Cardiac muscle cell (in vitro differentiated cells and primary cell): Measurements from ENCODE around the gene DCDC2B. TPM values are rescaled to one million over a fixed set of nuclear protein-coding genes. Genes with fewer than 3 reads are reported as not detected.

Source experiments
- DNase-seq, 2 donors: peaks; one replicate each; pipeline versions ENCODE4 v3.0.0 to v3.0.0-alpha.2; 2010 to 2017; ENCODE audit warnings: low read depth in 1 of 2, low spot score in 1 of 2
- H3K27ac ChIP-seq: fragments of 200-600 bp; sonication (generic); 2 replicates; pipeline ENCODE4 v1.5.1; 2016
- H3K27me3 ChIP-seq: fragments of 200-600 bp; sonication (generic); 2 replicates; pipeline ENCODE4 v1.6.0; 2016; ENCODE audit warnings: control low read depth
- H3K36me3 ChIP-seq: fragments of 200-600 bp; sonication (generic); 2 replicates; pipeline ENCODE4 v1.5.1; 2016; ENCODE audit warnings: control low read depth
- H3K4me1 ChIP-seq: fragments of 200-600 bp; sonication (generic); 2 replicates; pipeline ENCODE4 v1.8.1; 2017; ENCODE audit warnings: low read depth, mild to moderate bottlenecking, mixed run types
- H3K4me3 ChIP-seq: fragments of 200-600 bp; sonication (generic); 2 replicates; pipeline ENCODE4 v1.5.1; 2016; ENCODE audit warnings: mild to moderate bottlenecking
- H3K9me3 ChIP-seq: fragments of 200-600 bp; sonication (generic); 2 replicates; pipeline ENCODE4 v1.5.1; 2017; ENCODE audit warnings: low read depth, mild to moderate bottlenecking, control low read depth
- polyA plus RNA-seq: library from polyadenylated mRNA; unstranded; fragments of >200 nt; fragmentation: Nextera tagmentation; extraction: Ambion mirVana; gene quantifications from 2 replicates; pipeline ENCODE4 v1.2.1, GENCODE V29; 2016
- total RNA-seq: library from RNA; depleted of rRNA; stranded (reverse); fragments of >200 nt; gene quantifications from 2 replicates; pipeline ENCODE4 v1.2.3, GENCODE V29; 2016
- TF ChIP-seq, protein P1 (sequence below): IDR thresholded peaks from 2 replicates; pipeline ENCODE4 v1.5.1; 2012; ENCODE audit warnings: low read depth, mild to moderate bottlenecking, low read length

DCDC2B gene
- total and polyA plus RNA-seq, 2 experiments from 2014 or later, result 0.72 TPM; not detected in 1

DNA sequence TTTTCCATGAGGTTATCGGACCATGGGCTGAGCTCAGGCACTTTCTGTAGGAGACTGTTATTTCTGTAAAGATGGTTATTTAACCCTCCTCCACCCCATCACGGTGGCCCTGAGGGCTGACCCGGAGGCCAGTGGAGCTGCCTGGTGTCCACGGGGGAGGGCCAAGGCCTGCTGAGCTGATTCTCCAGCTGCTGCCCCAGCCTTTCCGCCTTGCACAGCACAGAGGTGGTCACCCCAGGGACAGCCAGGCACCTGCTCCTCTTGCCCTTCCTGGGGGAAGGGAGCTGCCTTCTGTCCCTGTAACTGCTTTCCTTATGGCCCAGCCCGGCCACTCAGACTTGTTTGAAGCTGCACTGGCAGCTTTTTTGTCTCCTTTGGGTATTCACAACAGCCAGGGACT is 11.1 kb upstream of the DCDC2B start:
- Histone ChIP-seq H3K36me3 (peaks cover 35% of the 10 kb centered on the region), H3K9me3 (no peaks in the 10 kb centered on the region), H3K4me1 (peaks cover 12% of the 10 kb centered on the region), H3K27ac (peak overlapping the region; percentile 18), H3K4me3 (no peak overlapping the region), H3K27me3 (no peaks in the 10 kb centered on the region)
- DNase-seq, result no peak
- TF ChIP-seq, protein P1, sequence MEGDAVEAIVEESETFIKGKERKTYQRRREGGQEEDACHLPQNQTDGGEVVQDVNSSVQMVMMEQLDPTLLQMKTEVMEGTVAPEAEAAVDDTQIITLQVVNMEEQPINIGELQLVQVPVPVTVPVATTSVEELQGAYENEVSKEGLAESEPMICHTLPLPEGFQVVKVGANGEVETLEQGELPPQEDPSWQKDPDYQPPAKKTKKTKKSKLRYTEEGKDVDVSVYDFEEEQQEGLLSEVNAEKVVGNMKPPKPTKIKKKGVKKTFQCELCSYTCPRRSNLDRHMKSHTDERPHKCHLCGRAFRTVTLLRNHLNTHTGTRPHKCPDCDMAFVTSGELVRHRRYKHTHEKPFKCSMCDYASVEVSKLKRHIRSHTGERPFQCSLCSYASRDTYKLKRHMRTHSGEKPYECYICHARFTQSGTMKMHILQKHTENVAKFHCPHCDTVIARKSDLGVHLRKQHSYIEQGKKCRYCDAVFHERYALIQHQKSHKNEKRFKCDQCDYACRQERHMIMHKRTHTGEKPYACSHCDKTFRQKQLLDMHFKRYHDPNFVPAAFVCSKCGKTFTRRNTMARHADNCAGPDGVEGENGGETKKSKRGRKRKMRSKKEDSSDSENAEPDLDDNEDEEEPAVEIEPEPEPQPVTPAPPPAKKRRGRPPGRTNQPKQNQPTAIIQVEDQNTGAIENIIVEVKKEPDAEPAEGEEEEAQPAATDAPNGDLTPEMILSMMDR, result no peak

DNA sequence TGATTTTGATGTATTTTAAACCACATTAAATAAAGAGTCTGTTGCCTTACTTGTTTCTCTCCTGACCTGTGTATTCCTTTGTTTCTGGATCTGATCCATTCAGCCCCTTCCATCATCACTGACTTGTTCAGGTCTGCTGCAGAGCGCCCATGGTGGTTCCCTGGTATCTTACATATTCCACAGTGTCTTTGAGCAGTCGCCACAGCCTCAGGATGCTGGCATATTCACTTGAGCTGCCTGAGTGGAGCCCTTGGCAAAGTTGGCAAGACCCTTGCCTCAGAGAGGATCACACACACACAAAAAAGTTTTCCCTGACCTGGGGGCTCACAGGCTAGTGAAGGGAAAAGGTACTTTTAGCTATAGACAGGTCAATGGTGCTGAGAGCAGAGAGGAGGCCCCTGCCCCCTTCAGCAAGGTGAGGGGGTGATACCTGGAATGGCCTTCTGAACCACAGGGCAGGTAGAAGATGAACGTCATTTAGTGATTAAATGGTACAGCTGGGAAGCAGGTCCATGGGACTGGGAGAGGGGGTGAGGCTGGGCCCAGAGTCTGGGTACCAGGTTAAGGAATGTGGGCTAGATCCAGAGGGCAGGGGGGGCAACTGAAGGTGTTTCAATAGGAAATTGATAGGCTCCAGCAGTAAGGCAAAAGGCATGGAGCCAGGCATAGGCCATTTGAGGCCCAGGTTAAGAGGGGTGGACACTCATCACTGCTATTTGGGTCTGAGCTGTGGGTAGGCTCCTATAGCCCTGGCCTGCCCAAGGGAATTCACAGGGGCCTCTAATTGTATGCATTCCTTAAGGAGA is 10.4 kb upstream of the DCDC2B start:
- no peak for DNase-seq
- TF ChIP-seq, protein P1, result no peak
- Histone ChIP-seq H3K4me1 (peaks cover 12% of the 10 kb centered on the region), H3K36me3 (peaks cover 30% of the 10 kb centered on the region), H3K27me3 (no peaks in the 10 kb centered on the region), H3K9me3 (no peaks in the 10 kb centered on the region), H3K4me3 (no peak overlapping the region), H3K27ac (peak overlapping the region; percentile 77)

- no peaks in the 10 kb centered on the region for H3K27me3 ChIP-seq
- no peak for DNase-seq
- peaks cover 12% of the 10 kb centered on the region for H3K4me1 ChIP-seq
- peak overlapping the region; percentile 77 for H3K27ac ChIP-seq
- H3K9me3 ChIP-seq, result no peaks in the 10 kb centered on the region
- no peak overlapping the region for H3K4me3 ChIP-seq
- TF ChIP-seq, protein P1, result no peak
- peaks cover 25% of the 10 kb centered on the region for H3K36me3 ChIP-seq
These were observed 9.7 kb upstream of the DCDC2B start for GRCh38 chr1:32199043-32199716.

GRCh38 chr1:32199717-32200072 is 9.2 kb upstream of the DCDC2B start:
- TF ChIP-seq, protein P1, result no peak
- Histone ChIP-seq H3K4me1 (peaks cover 12% of the 10 kb centered on the region), H3K27ac (peak overlapping the region; percentile 77), H3K36me3 (peaks cover 20% of the 10 kb centered on the region), H3K9me3 (no peaks in the 10 kb centered on the region), H3K27me3 (no peaks in the 10 kb centered on the region), H3K4me3 (peak overlapping the region; percentile 46)
- peak in 1 of 2 donors; percentile 34 for DNase-seq

GRCh38 chr1:32200226-32201010 is 8.5 kb upstream of the DCDC2B start, which contains the start of gene CCDC28B:
CCDC28B (plus strand) TSS chr1:32200595; CDS start chr1:32201936, 1,341 bp downstream.
- TF ChIP-seq, protein P1, result no peak

More at GRCh38 chr1:32200226-32201010, 8.5 kb upstream of the DCDC2B start, which contains the start of gene CCDC28B:
- DNase-seq, result peak; percentile 70 to 74
- Histone ChIP-seq H3K36me3 (peaks cover 12% of the 10 kb centered on the region), H3K4me1 (peaks cover 12% of the 10 kb centered on the region), H3K27me3 (no peaks in the 10 kb centered on the region), H3K9me3 (no peaks in the 10 kb centered on the region), H3K4me3 (peak within 1 kb of the TSS; percentile 46), H3K27ac (peak within 1 kb of the TSS; percentile 77)
